Effector memory CD4-positive, alpha-beta T cell (primary cell): ENCODE measurements around the gene LBHD1.
"Not testable (repeated sequence)": the region's sequence is repeated elsewhere in the genome, so short reads cannot be mapped to it uniquely, and the experiment has no call there.

Source experiments
- DNase-seq, 3 donors: peaks; one replicate each; pipeline ENCODE4 v3.0.0-alpha.2; 2020
- H3K27ac ChIP-seq: 2 replicates; pipeline ENCODE4 v1.7.0; 2013; ENCODE audit warnings: mild to moderate bottlenecking, low read length, moderate library complexity; ENCODE audit not compliant: insufficient read depth, poor library complexity, severe bottlenecking
- H3K27me3 ChIP-seq: replicated peaks from 2 replicates; pipeline ENCODE4 v1.7.0; 2013; ENCODE audit warnings: mild to moderate bottlenecking, low read length; ENCODE audit not compliant: insufficient read depth, control insufficient read depth, poor library complexity, severe bottlenecking
- H3K36me3 ChIP-seq: 2 replicates; pipeline ENCODE4 v1.7.0; 2013; ENCODE audit warnings: mild to moderate bottlenecking, low read length, moderate library complexity; ENCODE audit not compliant: control insufficient read depth, insufficient read depth
- H3K4me1 ChIP-seq: 2 replicates; pipeline ENCODE4 v1.7.0; 2013; ENCODE audit warnings: low read length, mild to moderate bottlenecking; ENCODE audit not compliant: control insufficient read depth, insufficient read depth, poor library complexity, severe bottlenecking
- H3K4me3 ChIP-seq: 2 replicates; pipeline ENCODE4 v1.7.0; 2013; ENCODE audit warnings: low read length, low read depth, mild to moderate bottlenecking; ENCODE audit not compliant: insufficient read depth, poor library complexity, severe bottlenecking
- H3K9me3 ChIP-seq: 2 replicates; pipeline ENCODE4 v1.7.0; 2013; ENCODE audit warnings: mild to moderate bottlenecking, low read length, moderate library complexity; ENCODE audit not compliant: control insufficient read depth

LBHD1 gene

DNA sequence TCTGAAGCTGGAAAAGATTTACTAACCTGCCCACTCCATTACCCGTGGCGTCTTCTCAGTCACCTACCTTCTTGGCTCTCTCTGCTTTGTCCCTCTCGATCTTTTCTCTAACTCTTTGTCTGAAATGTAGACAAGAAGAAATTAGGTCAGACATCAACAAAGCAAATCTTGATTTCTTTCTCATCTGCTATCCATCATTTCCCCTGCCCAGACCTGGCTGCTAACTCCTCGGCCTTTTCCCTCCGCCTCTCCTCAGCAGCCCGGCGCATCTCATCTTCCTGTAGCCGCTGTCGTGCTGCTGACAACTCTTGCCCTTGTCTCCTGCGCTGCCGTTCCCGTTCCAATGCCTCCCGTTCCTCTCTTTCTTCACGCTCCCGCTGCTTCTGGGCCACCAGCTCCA, 5.6 kb upstream of the LBHD1 start:
- Histone ChIP-seq H3K27ac (peak overlapping the region; percentile 97), H3K4me3 (peak overlapping the region; percentile 83), H3K36me3 (peaks cover 8% of the 10 kb centered on the region)

DNA sequence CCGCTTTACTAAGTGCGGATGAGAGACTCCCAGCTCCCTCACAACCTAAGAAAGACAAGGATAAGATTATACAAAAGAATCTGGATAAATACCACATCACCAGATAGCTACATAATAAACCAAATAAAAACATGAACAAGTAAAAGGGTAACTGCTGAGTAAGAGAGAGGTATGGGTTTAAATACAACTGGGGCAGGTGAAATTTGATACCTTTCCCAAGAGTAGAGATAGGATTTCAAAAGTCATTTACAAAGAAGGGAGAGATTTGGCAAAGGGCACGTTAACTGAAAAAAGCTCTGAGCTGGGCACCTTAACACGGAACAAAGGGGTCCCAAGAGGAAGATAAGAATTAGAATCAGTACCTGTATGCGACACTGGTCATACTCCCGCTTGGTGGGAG, 5.1 kb upstream of the LBHD1 start:
- no peak for DNase-seq
- H3K4me3 ChIP-seq: no peak overlapping the region
- peaks cover 21% of the 10 kb centered on the region for H3K4me1 ChIP-seq
- no peaks in the 10 kb centered on the region for H3K27me3 ChIP-seq
- H3K36me3 ChIP-seq: peaks cover 8% of the 10 kb centered on the region
- H3K27ac ChIP-seq: peak overlapping the region; percentile 18
- no peaks in the 10 kb centered on the region for H3K9me3 ChIP-seq

More for the DNA sequence above, 5.6 kb upstream of the LBHD1 start:
- Histone ChIP-seq H3K9me3 (no peaks in the 10 kb centered on the region), H3K4me1 (peaks cover 16% of the 10 kb centered on the region), H3K27me3 (no peaks in the 10 kb centered on the region)
- no peak for DNase-seq

DNA sequence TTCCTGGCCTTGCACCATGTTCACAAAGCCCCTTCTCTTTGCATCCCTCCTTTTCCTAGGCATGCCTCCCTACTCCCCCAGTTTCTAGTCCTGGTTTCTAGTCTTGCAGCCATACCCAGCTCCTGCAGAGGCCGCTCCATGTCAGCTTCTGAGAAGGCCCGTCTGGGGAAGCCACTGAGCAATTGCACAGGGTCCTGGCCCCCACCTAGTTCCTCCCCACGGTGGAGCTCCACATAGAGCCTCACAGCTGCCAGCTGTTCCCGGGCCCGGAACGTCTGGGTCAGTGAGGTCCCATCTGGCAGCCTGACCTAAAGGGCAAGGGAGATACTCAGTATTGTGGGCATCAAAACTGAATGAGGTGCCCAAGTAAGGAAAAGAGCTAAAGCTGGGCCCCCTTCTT, 4.6 kb upstream of the LBHD1 start:
- Histone ChIP-seq H3K4me1 (peaks cover 21% of the 10 kb centered on the region), H3K36me3 (peaks cover 8% of the 10 kb centered on the region), H3K27ac (peak overlapping the region; percentile 18), H3K9me3 (no peaks in the 10 kb centered on the region), H3K27me3 (no peaks in the 10 kb centered on the region), H3K4me3 (no peak overlapping the region)
- DNase-seq: no peak

DNA sequence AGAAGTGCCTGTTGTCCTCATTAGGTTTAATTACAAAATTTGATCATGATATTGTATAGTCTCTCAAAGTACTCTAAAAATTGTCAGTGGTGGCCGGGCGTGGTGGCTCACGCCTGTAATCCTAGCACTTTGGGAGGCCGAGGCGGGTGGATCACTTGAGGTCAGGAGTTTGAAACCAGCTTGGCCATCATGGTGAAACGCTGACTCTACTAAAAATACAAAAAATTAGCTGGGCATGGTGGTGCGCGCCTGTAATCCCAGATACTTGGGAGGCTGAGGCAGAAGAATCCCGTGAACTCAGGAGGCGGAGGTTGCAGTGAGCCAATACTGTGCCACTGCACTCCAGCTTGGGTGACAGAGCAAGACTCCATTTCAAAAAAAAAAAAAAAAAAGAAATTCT, 3.3 kb upstream of the LBHD1 start:
- not testable (repeated sequence) for H3K9me3 ChIP-seq, DNase-seq, H3K36me3 ChIP-seq, H3K4me3 ChIP-seq, H3K27ac ChIP-seq, H3K27me3 ChIP-seq
- H3K4me1 ChIP-seq: peaks cover 21% of the 10 kb centered on the region

DNA sequence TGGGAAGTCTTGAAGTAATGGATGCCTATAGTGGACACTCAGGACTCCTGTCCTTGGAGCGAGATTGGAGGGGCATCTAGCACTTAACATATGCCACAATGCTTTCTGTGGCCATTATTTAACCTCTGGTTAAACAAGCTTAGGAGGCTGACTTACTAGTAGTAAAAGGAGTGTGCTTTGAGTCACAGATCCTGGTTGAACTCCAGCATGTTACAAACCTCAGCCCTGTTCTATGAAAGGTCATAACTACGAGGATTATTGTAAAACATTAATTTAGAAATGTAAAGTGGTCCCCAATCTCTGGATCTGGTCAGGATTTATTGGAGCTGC, 1.1 kb upstream of the LBHD1 start:
- H3K4me3 ChIP-seq: no peak overlapping the region
- H3K27me3 ChIP-seq: no peaks in the 10 kb centered on the region
- peaks cover 8% of the 10 kb centered on the region for H3K36me3 ChIP-seq
- H3K9me3 ChIP-seq: no peaks in the 10 kb centered on the region
- peak overlapping the region; percentile 5 for H3K27ac ChIP-seq
- H3K4me1 ChIP-seq: peaks cover 16% of the 10 kb centered on the region
- DNase-seq: no peak

DNA sequence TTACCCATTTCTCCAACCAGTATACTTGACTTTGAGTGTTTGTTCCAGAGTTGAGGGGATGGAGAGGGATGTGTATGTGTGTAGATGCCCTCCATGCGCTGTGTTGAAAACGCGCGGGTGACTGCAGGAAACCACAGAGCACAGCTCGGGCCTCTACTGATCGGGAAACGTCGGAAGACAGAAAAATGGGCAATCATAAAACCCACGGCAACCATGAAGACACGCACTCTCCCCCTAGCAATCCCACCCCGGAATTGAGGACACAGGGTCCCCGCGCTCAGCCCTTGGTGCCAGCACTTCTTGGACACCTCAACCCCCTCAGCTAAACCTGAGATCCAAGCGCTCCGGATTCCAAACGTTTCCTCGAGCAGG, 845 bp downstream of the LBHD1 start:
- H3K9me3 ChIP-seq: no peaks in the 10 kb centered on the region
- H3K36me3 ChIP-seq: peaks cover 14% of the 10 kb centered on the region
- DNase-seq: no peak
- H3K4me1 ChIP-seq: peaks cover 28% of the 10 kb centered on the region
- H3K27ac ChIP-seq: peak overlapping the region; percentile 67
- H3K27me3 ChIP-seq: no peaks in the 10 kb centered on the region
- peak overlapping the region; percentile 82 for H3K4me3 ChIP-seq

DNA sequence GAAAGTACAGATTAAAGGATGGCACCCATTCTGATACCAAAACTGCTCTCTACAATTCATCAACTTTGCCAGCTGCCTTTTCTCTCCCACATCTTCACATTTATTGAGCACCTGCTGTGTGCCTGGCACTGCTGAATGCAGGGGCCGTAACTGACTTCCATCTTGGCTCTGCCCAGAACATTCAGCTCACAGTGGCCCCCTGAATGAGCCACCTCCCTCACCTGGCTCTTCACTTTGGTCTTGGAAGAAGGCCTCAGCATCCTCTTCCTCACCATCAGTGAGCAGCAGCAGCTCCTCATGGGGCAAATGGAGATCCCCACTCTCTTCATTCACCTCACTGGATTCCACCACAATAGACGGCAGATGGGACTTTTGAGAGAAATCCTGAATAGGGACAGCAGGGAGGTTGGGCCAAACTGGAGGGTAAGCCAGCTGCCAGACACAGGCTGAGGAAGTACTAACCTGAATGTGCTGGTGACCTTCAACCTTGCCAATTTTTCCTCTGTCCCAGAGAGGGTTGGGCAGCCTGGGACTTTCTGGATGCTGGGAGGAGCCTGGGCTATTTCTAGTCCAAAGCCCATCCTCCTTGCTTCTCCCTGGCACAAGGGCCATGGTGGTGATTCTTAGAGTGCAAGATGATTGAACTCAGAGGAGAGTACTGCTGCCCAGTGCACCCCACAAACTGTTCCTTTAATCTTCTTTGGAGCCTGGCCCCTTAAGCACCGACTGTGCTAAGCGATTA, 2.5 kb downstream of the LBHD1 start:
- Histone ChIP-seq H3K27me3 (no peaks in the 10 kb centered on the region), H3K36me3 (peaks cover 13% of the 10 kb centered on the region), H3K27ac (peak overlapping the region; percentile 25), H3K4me3 (no peak overlapping the region), H3K9me3 (no peaks in the 10 kb centered on the region), H3K4me1 (peaks cover 31% of the 10 kb centered on the region)
- DNase-seq: no peak

DNA sequence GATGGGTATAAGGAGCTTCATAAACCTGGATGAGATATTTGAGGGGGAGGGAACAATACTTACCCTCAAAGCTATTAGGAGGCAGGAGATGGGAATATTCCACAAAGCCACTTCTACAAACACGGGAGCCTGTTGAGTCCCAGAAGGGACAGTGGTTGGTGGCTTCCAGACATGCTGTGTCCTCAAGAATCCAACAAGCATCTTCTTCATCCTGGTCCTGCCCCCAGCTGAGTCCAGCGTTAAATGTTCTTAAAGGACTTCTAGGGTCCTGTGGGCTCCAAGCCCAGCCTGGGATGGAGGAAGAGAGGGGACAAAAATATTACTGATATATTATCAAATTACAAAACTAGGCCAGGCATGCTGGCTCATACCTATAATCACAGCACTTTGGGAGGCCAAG, 4.6 kb downstream of the LBHD1 start:
- H3K27ac ChIP-seq: no peak overlapping the region
- H3K27me3 ChIP-seq: no peaks in the 10 kb centered on the region
- no peak for DNase-seq
- no peaks in the 10 kb centered on the region for H3K9me3 ChIP-seq
- no peak overlapping the region for H3K4me3 ChIP-seq
- peaks cover 22% of the 10 kb centered on the region for H3K4me1 ChIP-seq
- H3K36me3 ChIP-seq: peaks cover 19% of the 10 kb centered on the region

DNA sequence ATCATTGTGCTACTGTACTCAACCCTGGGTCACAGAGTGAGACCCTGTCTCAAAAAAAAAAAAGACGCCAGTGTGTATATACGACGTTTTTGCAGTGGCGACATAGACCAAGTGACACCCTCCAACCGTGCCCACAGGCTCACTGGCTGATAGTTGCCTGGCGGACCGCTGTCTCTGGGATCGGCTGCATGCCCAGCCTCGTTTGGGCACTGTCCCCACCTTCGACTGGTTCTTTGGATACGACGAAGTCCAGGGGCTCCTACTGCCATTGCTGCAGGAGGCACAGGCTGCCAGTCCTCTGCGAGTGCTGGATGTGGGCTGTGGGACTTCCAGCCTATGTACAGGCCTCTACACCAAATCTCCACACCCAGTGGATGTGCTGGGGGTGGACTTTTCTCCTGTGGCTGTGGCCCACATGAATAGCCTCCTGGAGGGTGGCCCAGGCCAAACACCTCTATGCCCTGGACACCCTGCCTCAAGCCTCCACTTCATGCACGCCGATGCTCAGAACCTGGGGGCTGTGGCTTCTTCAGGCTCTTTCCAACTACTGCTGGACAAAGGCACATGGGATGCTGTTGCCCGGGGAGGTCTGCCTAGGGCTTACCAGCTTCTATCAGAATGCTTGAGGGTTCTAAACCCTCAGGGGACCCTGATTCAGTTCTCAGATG, 5.7 kb downstream of the LBHD1 start:
- Histone ChIP-seq H3K36me3 (peaks cover 22% of the 10 kb centered on the region), H3K4me3 (peak overlapping the region; percentile 75), H3K9me3 (no peaks in the 10 kb centered on the region), H3K4me1 (peaks cover 20% of the 10 kb centered on the region), H3K27ac (peak overlapping the region; percentile 68), H3K27me3 (no peaks in the 10 kb centered on the region)
- no peak for DNase-seq

DNA sequence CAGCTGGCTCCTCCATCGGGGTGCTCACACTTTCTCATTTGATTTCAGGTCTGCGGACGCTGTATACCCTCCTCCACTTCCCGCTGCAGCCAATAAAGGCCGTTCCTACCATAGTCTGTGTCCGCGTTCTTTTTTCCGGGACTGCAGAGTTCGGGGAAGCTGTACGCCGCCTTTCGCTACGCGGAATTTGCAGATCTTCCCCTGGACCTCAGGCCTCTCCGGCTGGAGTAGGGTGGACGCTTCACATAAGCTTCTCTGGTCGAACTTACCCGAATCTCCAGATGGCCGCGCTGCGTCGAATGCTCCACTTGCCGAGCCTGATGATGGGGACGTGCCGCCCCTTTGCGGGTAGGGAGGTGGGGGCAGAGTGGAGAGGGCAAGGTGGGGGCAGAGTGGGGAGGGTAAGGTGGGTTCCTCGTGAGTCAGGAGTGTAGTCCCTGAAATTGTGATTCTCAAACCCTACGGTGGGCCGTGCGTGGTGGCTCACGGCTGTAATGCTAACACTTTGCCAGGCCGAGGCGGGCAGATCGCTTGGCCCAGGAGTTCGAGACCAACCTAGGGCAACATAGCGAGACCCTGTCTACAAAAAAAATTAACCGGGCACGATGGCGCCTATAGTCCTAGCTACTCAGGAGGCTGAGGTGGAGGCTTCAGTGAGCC, 6.3 kb downstream of the LBHD1 start:
- Histone ChIP-seq H3K27me3 (no peaks in the 10 kb centered on the region), H3K36me3 (peaks cover 22% of the 10 kb centered on the region), H3K4me1 (peaks cover 20% of the 10 kb centered on the region), H3K4me3 (peak overlapping the region; percentile 75), H3K9me3 (no peaks in the 10 kb centered on the region), H3K27ac (peak overlapping the region; percentile 68)
- DNase-seq: peak; percentile 39 to 58 (median 51)
